IMR-90 (cell line): ENCODE measurements around the gene MSMO1. TPM values are rescaled to one million over a fixed set of nuclear protein-coding genes. Genes with fewer than 3 reads are reported as not detected.

Source experiments
- ATAC-seq: fragments of 200-7000 bp; cut with Tn5 transposase; 2 replicates; pipeline ENCODE4 v1.9.1; 2020; ENCODE audit warnings: low read depth, mild to moderate bottlenecking, moderate library complexity
- BruUV-seq: library from RNA; stranded (reverse); fragments of 400-500 nt; replicated peaks from 2 replicates; lab custom pipeline; 2021; lab: Mats Ljungman, UMichigan
- CTCF ChIA-PET: fragments of 300-600 bp; formaldehyde crosslinking; extraction: SDS; loops from one replicate; lab custom pipeline; 2021; ENCODE audit warnings: antibody characterized with exemption; lab: Yijun Ruan, JAX
- POLR2A ChIA-PET: fragments of 300-600 bp; sonication (Branson Sonifier 250); formaldehyde crosslinking; loops from one replicate; lab custom pipeline; 2022; ENCODE audit warnings: antibody characterized with exemption; ENCODE audit not compliant: unreplicated experiment; lab: Charles Lee
- DNase-seq: peaks from one replicate; pipeline ENCODE4 v3.0.0; 2013
- H2AFZ ChIP-seq: replicated peaks from 2 replicates; pipeline ENCODE3; 2013; ENCODE audit warnings: low read length, mild to moderate bottlenecking; ENCODE audit not compliant: poor library complexity
- H2AK5ac ChIP-seq: 2 replicates; pipeline ENCODE4 v1.6.1; 2013; ENCODE audit warnings: low read depth, low read length, inconsistent platforms
- H2AK9ac ChIP-seq: replicated peaks from 2 replicates; pipeline ENCODE3; 2013; ENCODE audit warnings: mild to moderate bottlenecking, low read depth, low read length, moderate library complexity; ENCODE audit not compliant: poor library complexity
- H2BK120ac ChIP-seq: 2 replicates; pipeline ENCODE4 v1.6.1; 2013; ENCODE audit warnings: low read depth, low read length, inconsistent platforms
- H2BK15ac ChIP-seq: 3 replicates; pipeline ENCODE4 v1.6.1; 2013; ENCODE audit warnings: low read depth, low read length, inconsistent platforms
- H2BK20ac ChIP-seq: 2 replicates; pipeline ENCODE4 v1.6.1; 2013; ENCODE audit warnings: low read depth, mild to moderate bottlenecking, inconsistent platforms, low read length, moderate library complexity
- H2BK5ac ChIP-seq: 2 replicates; pipeline ENCODE4 v1.6.1; 2013; ENCODE audit warnings: mild to moderate bottlenecking, low read depth, low read length, inconsistent platforms; ENCODE audit not compliant: poor library complexity, severe bottlenecking
- H3K14ac ChIP-seq: replicated peaks from 2 replicates; pipeline ENCODE4 v1.6.1; 2013; ENCODE audit warnings: low read depth, low read length, inconsistent platforms
- H3K18ac ChIP-seq: 2 replicates; pipeline ENCODE4 v1.6.1; 2013; ENCODE audit warnings: low read depth, low read length, control low read depth
- H3K23ac ChIP-seq: 2 replicates; pipeline ENCODE4 v1.6.1; 2013; ENCODE audit warnings: low read depth, low read length, inconsistent platforms
- H3K27ac ChIP-seq: 2 replicates; pipeline ENCODE4 v1.5.1; 2013; ENCODE audit warnings: mild to moderate bottlenecking, control low read depth, low read length; ENCODE audit not compliant: insufficient read depth
- H3K27me3 ChIP-seq: 2 replicates; pipeline ENCODE4 v1.6.1; 2013; ENCODE audit warnings: low read length; ENCODE audit not compliant: control insufficient read depth, insufficient read depth
- H3K36me3 ChIP-seq: 2 replicates; pipeline ENCODE4 v1.6.1; 2013; ENCODE audit warnings: low read length, mixed read lengths; ENCODE audit not compliant: control insufficient read depth, insufficient read depth
- H3K4ac ChIP-seq: 2 replicates; pipeline ENCODE4 v1.6.1; 2013; ENCODE audit warnings: low read depth, low read length, inconsistent platforms
- H3K4me1 ChIP-seq: 2 replicates; pipeline ENCODE4 v1.6.1; 2013; ENCODE audit warnings: low read length, mixed read lengths; ENCODE audit not compliant: control insufficient read depth, insufficient read depth
- H3K4me2 ChIP-seq: 2 replicates; pipeline ENCODE4 v1.6.1; 2013; ENCODE audit warnings: low read depth, mild to moderate bottlenecking, control low read depth, low read length, moderate library complexity
- H3K4me3 ChIP-seq: 2 replicates; pipeline ENCODE4 v1.5.1; 2013; ENCODE audit warnings: low read depth, mild to moderate bottlenecking, control low read depth, low read length, moderate library complexity; ENCODE audit not compliant: insufficient read depth
- H3K56ac ChIP-seq: 2 replicates; pipeline ENCODE4 v1.6.1; 2013; ENCODE audit warnings: low read length, inconsistent platforms; ENCODE audit not compliant: insufficient read depth; ENCODE audit errors: extremely low read depth
- H3K79me1 ChIP-seq, 2 experiments: 2 replicates each; pipeline ENCODE4 v1.6.1; 2013; ENCODE audit warnings: low read length in 2 of 2, inconsistent platforms in 1 of 2, low read depth in 1 of 2
- H3K9ac ChIP-seq: 2 replicates; pipeline ENCODE4 v1.6.1; 2013; ENCODE audit warnings: low read depth, low read length, control low read depth
- H3K9me1 ChIP-seq: 2 replicates; pipeline ENCODE4 v1.6.1; 2013; ENCODE audit warnings: low read length, inconsistent platforms; ENCODE audit not compliant: insufficient read depth
- H3K9me3 ChIP-seq: 2 replicates; pipeline ENCODE4 v1.6.1; 2013; ENCODE audit warnings: low read length; ENCODE audit not compliant: control insufficient read depth, insufficient read depth
- H4K20me1 ChIP-seq: 2 replicates; pipeline ENCODE4 v1.6.1; 2013; ENCODE audit warnings: low read length, inconsistent platforms; ENCODE audit not compliant: insufficient read depth
- H4K5ac ChIP-seq: 2 replicates; pipeline ENCODE4 v1.6.1; 2013; ENCODE audit warnings: mild to moderate bottlenecking, low read depth, low read length, control low read depth
- H4K8ac ChIP-seq, 2 experiments: 2 replicates each; pipeline ENCODE4 v1.6.1; 2013; ENCODE audit warnings: low read depth in 2 of 2, low read length in 2 of 2, control low read depth in 1 of 2, inconsistent platforms in 1 of 2
- H4K91ac ChIP-seq: 2 replicates; pipeline ENCODE4 v1.6.1; 2013; ENCODE audit warnings: low read depth, low read length, inconsistent platforms; ENCODE audit not compliant: insufficient read depth
- CHD1 ChIP-seq: IDR thresholded peaks from 2 replicates; pipeline ENCODE4 v1.6.1; 2012; ENCODE audit warnings: low read depth, low read length, improper control_type of control experiment
- FOS ChIP-seq: fragments of 150-350 bp; IDR thresholded peaks from 2 replicates; pipeline ENCODE4 v1.6.1; 2016; ENCODE audit warnings: low read depth, low read length
- RFX5 ChIP-seq: IDR thresholded peaks from 2 replicates; pipeline ENCODE4 v1.8.0; 2012; ENCODE audit warnings: low read depth, mild to moderate bottlenecking, low read length, moderate library complexity
- WGBS, 2 experiments: methylation state at CpG; one replicate each; pipeline versions ENCODE4 v1.1.5 to v1.1.7; 2013; ENCODE audit warnings: missing lambda C conversion rate in 2 of 2; ENCODE audit not compliant: insufficient read length in 1 of 2; ENCODE audit errors: extremely low coverage in 2 of 2; 5-methylcytosine and 5-hydroxymethylcytosine counted together
- dilution Hi-C: fragments of 300-500 bp; cut with HindIII; formaldehyde crosslinking; loops from one replicate; pipeline ENCODE4 v1.14.3; 2018; ENCODE audit warnings: low sequenced_read_pairs; ENCODE audit not compliant: unreplicated experiment
- in situ Hi-C: fragments of 300-500 bp; cut with MboI; formaldehyde crosslinking; loops from 3 replicates; pipeline ENCODE4 v1.14.3; 2019; ENCODE audit warnings: low sequenced_read_pairs, inconsistent platforms, mixed read lengths
- intact Hi-C: fragments of 100-400 bp; cut with micrococcal nuclease; formaldehyde crosslinking; loops from 2 replicates; pipeline ENCODE4 v1.10.0; 2022
- polyA plus RNA-seq, 3 experiments: library from polyadenylated mRNA; depleted of rRNA; stranded (reverse); fragments of >200 nt; gene quantifications; 2 replicates each; pipeline ENCODE4 v1.2.3, GENCODE V29; 2012; ENCODE audit warnings: low replicate concordance in 1 of 3
- total RNA-seq: library from RNA; depleted of rRNA; stranded (reverse); fragments of >200 nt; gene quantifications from 2 replicates; pipeline ENCODE4 v1.2.3, GENCODE V29; 2012
- TF ChIP-seq, protein P1 (sequence below): conservative IDR thresholded peaks from 2 replicates; pipeline ENCODE4 v1.5.1; 2012; ENCODE audit warnings: mild to moderate bottlenecking, low read depth, low read length, improper control_type of control experiment

The MSMO1 gene
- total and polyA plus RNA-seq, 2 of the 4 experiments (the other 2 are of a cell fraction), result 40.1 to 42.1 TPM

- intact Hi-C loops (no loop called here), dilution Hi-C loops (no loop called here), in situ Hi-C loops (no loop called here)
- H4K20me1 ChIP-seq, result no peaks in the 10 kb centered on the region
- no peak overlapping the region for H3K56ac ChIP-seq
- no peaks in the 10 kb centered on the region; the same call in 1 of the 2 replicates for H3K9me1 ChIP-seq
- H3K23ac ChIP-seq, result no peak overlapping the region
- no peak overlapping the region for H2BK120ac ChIP-seq
- H3K14ac ChIP-seq, result no peak overlapping the region
- H3K4me1 ChIP-seq, result peaks cover 2% of the 10 kb centered on the region; the same call in 1 of the 2 replicates
- no peak overlapping the region for H4K8ac ChIP-seq
- no peak overlapping the region for H4K91ac ChIP-seq
- no peak overlapping the region for H2AK5ac ChIP-seq
- TF ChIP-seq RFX5 (no peak), CHD1 (no peak), FOS (no peak)
- TF ChIP-seq, protein P1, sequence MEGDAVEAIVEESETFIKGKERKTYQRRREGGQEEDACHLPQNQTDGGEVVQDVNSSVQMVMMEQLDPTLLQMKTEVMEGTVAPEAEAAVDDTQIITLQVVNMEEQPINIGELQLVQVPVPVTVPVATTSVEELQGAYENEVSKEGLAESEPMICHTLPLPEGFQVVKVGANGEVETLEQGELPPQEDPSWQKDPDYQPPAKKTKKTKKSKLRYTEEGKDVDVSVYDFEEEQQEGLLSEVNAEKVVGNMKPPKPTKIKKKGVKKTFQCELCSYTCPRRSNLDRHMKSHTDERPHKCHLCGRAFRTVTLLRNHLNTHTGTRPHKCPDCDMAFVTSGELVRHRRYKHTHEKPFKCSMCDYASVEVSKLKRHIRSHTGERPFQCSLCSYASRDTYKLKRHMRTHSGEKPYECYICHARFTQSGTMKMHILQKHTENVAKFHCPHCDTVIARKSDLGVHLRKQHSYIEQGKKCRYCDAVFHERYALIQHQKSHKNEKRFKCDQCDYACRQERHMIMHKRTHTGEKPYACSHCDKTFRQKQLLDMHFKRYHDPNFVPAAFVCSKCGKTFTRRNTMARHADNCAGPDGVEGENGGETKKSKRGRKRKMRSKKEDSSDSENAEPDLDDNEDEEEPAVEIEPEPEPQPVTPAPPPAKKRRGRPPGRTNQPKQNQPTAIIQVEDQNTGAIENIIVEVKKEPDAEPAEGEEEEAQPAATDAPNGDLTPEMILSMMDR, result no peak
- no peak overlapping the region for H2BK15ac ChIP-seq
- CTCF ChIA-PET, result interaction anchor here (1.3 kb wide), 1 partner anchor 185 kb away, joined by 5 read pairs; the partner anchor contains the start of gene TMEM192
- WGBS, 2 experiments, result 100% methylated on average over 1 of the region's 8 CpGs; no CpG with 5 or more reads in 1 of the 2 experiments
- no peak overlapping the region for H3K27ac ChIP-seq
- H3K79me1 ChIP-seq, result peaks cover 0 to 2% of the 10 kb centered on the region in 2 experiments; a peak in 1 of 4 replicates
- ATAC-seq (no peak), DNase-seq (no peak)
- no peak overlapping the region for H3K9ac ChIP-seq
- H2AFZ ChIP-seq, result no peak overlapping the region
- H2BK5ac ChIP-seq, result no peak overlapping the region
- H3K9me3 ChIP-seq, result no peaks in the 10 kb centered on the region
- H3K27me3 ChIP-seq, result no peaks in the 10 kb centered on the region
- H2AK9ac ChIP-seq, result no peak overlapping the region
- POLR2A ChIA-PET, result no interaction called here
- no peak overlapping the region for H3K4me3 ChIP-seq
- H3K4ac ChIP-seq, result no peak overlapping the region
- H2BK20ac ChIP-seq, result no peak overlapping the region
- no peak overlapping the region for H3K18ac ChIP-seq
- no peak overlapping the region for H3K4me2 ChIP-seq
- no peak overlapping the region for H4K5ac ChIP-seq
- H3K36me3 ChIP-seq, result peaks cover 4% of the 10 kb centered on the region; the same call in 1 of the 2 replicates
- no TSS peak for BruUV-seq
Observed at GRCh38 chr4:165297626-165298025, 29.8 kb upstream of the MSMO1 start.
